ENCODE measurements around the gene TTC16.

- no peak for TF ChIP-seq EZH2phosphoT487 (IDR thresholded peaks at IDR 0.05; ENCODE audit: low read depth, severe bottlenecking, unreplicated experiment)
- TF ChIP-seq CTCF (IDR thresholded peaks at IDR 0.05; ENCODE audit: poor library complexity) = no peak
- no peak for TF ChIP-seq EZH2 (IDR thresholded peaks at IDR 0.05; ENCODE audit: borderline replicate concordance)
Observed at GRCh38 chr9:127714951-127715469, 869 bp upstream of the TTC16 start.

Measured in hepatocyte (in vitro differentiated cells).